ENCODE results near the gene RAB10. TPM values are rescaled to one million over a fixed set of nuclear protein-coding genes. Genes with fewer than 3 reads are reported as not detected.

The RAB10 gene
- total and polyA plus RNA-seq, 2 donors from 2014 or later = 59.8 to 122 TPM

GRCh38 chr2:26018184-26019055, 15.5 kb upstream of the RAB10 start:
- TF ChIP-seq CTCF (IDR thresholded peaks at IDR 0.05; ENCODE audit: borderline replicate concordance, extremely low read depth, insufficient read depth) = no peak
- DNase-seq (peak; percentile 22 to 93 (median 60)), FAIRE-seq (no peak)
- peaks cover 0 to 12% (median 7%) of the 10 kb centered on the region in 3 donors for H3K4me1 ChIP-seq (ENCODE audit: control insufficient read depth in 2 of 3, insufficient read depth in 2 of 3, low read depth in 1 of 3, low read length in 3 of 3)
- H3K27ac ChIP-seq (ENCODE audit: low read depth in 2 of 2, low read length in 2 of 2) = peak overlapping the region; percentile 82 to 84
- H3K9ac ChIP-seq (ENCODE audit: low read length in 3 of 3) = peak overlapping the region in 1 of 3 donors; percentile 68
- intact Hi-C loops (cut with DNase I) = no loop called here
- no peaks in the 10 kb centered on the region for H3K36me3 ChIP-seq (ENCODE audit: control insufficient read depth in 2 of 3, insufficient read depth in 3 of 3, low read length in 3 of 3)
- H3K9me3 ChIP-seq (ENCODE audit: control insufficient read depth in 2 of 3, insufficient read depth in 1 of 3, low read length in 3 of 3) = no peaks in the 10 kb centered on the region
- no peaks in the 10 kb centered on the region for H3K27me3 ChIP-seq (ENCODE audit: control insufficient read depth, insufficient read depth, low read length)
- no peak overlapping the region for H3K4me3 ChIP-seq (ENCODE audit: low read length in 3 of 3)

GRCh38 chr2:26020231-26020640, 13.6 kb upstream of the RAB10 start:
- DNase-seq (no peak), FAIRE-seq (no peak)
- intact Hi-C loops (cut with DNase I) = no loop called here
- Histone ChIP-seq H3K27me3 (ENCODE audit: control insufficient read depth, insufficient read depth, low read length) (no peaks in the 10 kb centered on the region), H3K4me1 (ENCODE audit: control insufficient read depth in 2 of 3, insufficient read depth in 2 of 3, low read depth in 1 of 3, low read length in 3 of 3) (peaks cover 0 to 12% (median 7%) of the 10 kb centered on the region in 3 donors), H3K27ac (ENCODE audit: low read depth in 2 of 2, low read length in 2 of 2) (no peak overlapping the region), H3K9me3 (ENCODE audit: control insufficient read depth in 2 of 3, insufficient read depth in 1 of 3, low read length in 3 of 3) (no peaks in the 10 kb centered on the region), H3K9ac (ENCODE audit: low read length in 3 of 3) (no peak overlapping the region), H3K36me3 (ENCODE audit: control insufficient read depth in 2 of 3, insufficient read depth in 3 of 3, low read length in 3 of 3) (no peaks in the 10 kb centered on the region), H3K4me3 (ENCODE audit: low read length in 3 of 3) (no peak overlapping the region)
- no peak for TF ChIP-seq CTCF (IDR thresholded peaks at IDR 0.05; ENCODE audit: borderline replicate concordance, extremely low read depth, insufficient read depth)

- intact Hi-C loops (cut with DNase I) = no loop called here
- DNase-seq = no peak
- TF ChIP-seq CTCF (IDR thresholded peaks at IDR 0.05; ENCODE audit: borderline replicate concordance, extremely low read depth, insufficient read depth) = no peak
These were observed 9.6 kb upstream of the RAB10 start for GRCh38 chr2:26024260-26024659.

More at GRCh38 chr2:26024260-26024659, 9.6 kb upstream of the RAB10 start:
- Histone ChIP-seq H3K36me3 (ENCODE audit: control insufficient read depth in 2 of 3, insufficient read depth in 3 of 3, low read length in 3 of 3) (no peaks in the 10 kb centered on the region), H3K4me1 (ENCODE audit: control insufficient read depth in 2 of 3, insufficient read depth in 2 of 3, low read depth in 1 of 3, low read length in 3 of 3) (peaks cover 0 to 5% (median 0%) of the 10 kb centered on the region in 3 donors), H3K9ac (ENCODE audit: low read length in 3 of 3) (no peak overlapping the region), H3K27me3 (ENCODE audit: control insufficient read depth, insufficient read depth, low read length) (no peaks in the 10 kb centered on the region), H3K27ac (ENCODE audit: low read depth in 2 of 2, low read length in 2 of 2) (no peak overlapping the region), H3K4me3 (ENCODE audit: low read length in 3 of 3) (no peak overlapping the region), H3K9me3 (ENCODE audit: control insufficient read depth in 2 of 3, insufficient read depth in 1 of 3, low read length in 3 of 3) (no peaks in the 10 kb centered on the region)
- no peak for FAIRE-seq
